GM23338 (cell line): ENCODE results near the gene VHLL. TPM values are rescaled to one million over a fixed set of nuclear protein-coding genes. Genes with fewer than 3 reads are reported as not detected.

Experiments used
- ATAC-seq: fragments of 200-7000 bp; cut with Tn5 transposase; 3 replicates; pipeline ENCODE4 v1.9.1; 2020
- DNase-seq: peaks from one replicate; pipeline ENCODE4 v3.0.0-alpha.2; 2015; ENCODE audit warnings: low spot score
- H2AFZ ChIP-seq: fragments of 200-600 bp; sonication (generic); 2 replicates; pipeline ENCODE4 v1.8.0; 2016; ENCODE audit warnings: antibody characterized with exemption, mild to moderate bottlenecking, moderate library complexity
- H3F3A ChIP-seq: fragments of 200-600 bp; sonication (generic); replicated peaks from 2 replicates; pipeline ENCODE4 v1.8.0; 2017; ENCODE audit warnings: antibody characterized with exemption, mixed run types, low read depth
- H3K27ac ChIP-seq: fragments of 200-600 bp; sonication (generic); 2 replicates; pipeline ENCODE4 v1.6.1; 2016; ENCODE audit warnings: low read depth
- H3K27me3 ChIP-seq: fragments of 200-600 bp; sonication (generic); 2 replicates; pipeline ENCODE4 v1.8.0; 2016; ENCODE audit warnings: mild to moderate bottlenecking, mixed run types, moderate library complexity; ENCODE audit not compliant: insufficient read depth
- H3K36me3 ChIP-seq: fragments of 200-600 bp; sonication (generic); 2 replicates; pipeline ENCODE4 v1.8.0; 2016; ENCODE audit warnings: mild to moderate bottlenecking; ENCODE audit not compliant: insufficient read depth
- H3K4me1 ChIP-seq: fragments of 200-600 bp; sonication (generic); 2 replicates; pipeline ENCODE4 v1.8.0; 2016; ENCODE audit warnings: mild to moderate bottlenecking, moderate library complexity; ENCODE audit not compliant: insufficient read depth
- H3K4me2 ChIP-seq: fragments of 200-600 bp; sonication (generic); 2 replicates; pipeline ENCODE4 v1.7.1; 2017; ENCODE audit warnings: mixed run types
- H3K4me3 ChIP-seq: fragments of 200-600 bp; sonication (generic); 2 replicates; pipeline ENCODE4 v1.6.1; 2016; ENCODE audit warnings: mixed run types
- H3K79me2 ChIP-seq: fragments of 200-600 bp; sonication (generic); replicated peaks from 2 replicates; pipeline ENCODE4 v1.8.0; 2017; ENCODE audit warnings: mild to moderate bottlenecking; ENCODE audit not compliant: insufficient read depth
- H3K9me2 ChIP-seq: fragments of 200-600 bp; sonication (generic); 2 replicates; pipeline ENCODE4 v1.8.0; 2017; ENCODE audit not compliant: insufficient read depth
- H4K20me1 ChIP-seq: fragments of 200-600 bp; sonication (generic); replicated peaks from 2 replicates; pipeline ENCODE4 v1.8.0; 2017; ENCODE audit warnings: mild to moderate bottlenecking; ENCODE audit not compliant: insufficient read depth
- H3K27ac Mint-ChIP-seq: 2 replicates; pipeline ENCODE4 v1.8.0; 2020; ENCODE audit warnings: inconsistent platforms, mild to moderate bottlenecking, moderate library complexity, mixed read lengths
- H3K27me3 Mint-ChIP-seq: 3 replicates; pipeline ENCODE4 v1.8.0; 2022; ENCODE audit warnings: low read depth, mild to moderate bottlenecking, moderate library complexity, mixed read lengths, inconsistent platforms; ENCODE audit not compliant: insufficient read depth, poor library complexity
- H3K36me3 Mint-ChIP-seq: 3 replicates; pipeline ENCODE4 v1.8.0; 2021; ENCODE audit warnings: low read depth, mild to moderate bottlenecking, inconsistent platforms, moderate library complexity, mixed read lengths
- H3K4me1 Mint-ChIP-seq: 3 replicates; pipeline ENCODE4 v1.8.0; 2020; ENCODE audit warnings: mild to moderate bottlenecking, inconsistent platforms, mixed read lengths
- H3K4me3 Mint-ChIP-seq: 3 replicates; pipeline ENCODE4 v1.8.0; 2021; ENCODE audit warnings: moderate library complexity, mild to moderate bottlenecking, inconsistent platforms, mixed read lengths
- H3K9me3 Mint-ChIP-seq: 3 replicates; pipeline ENCODE4 v1.8.0; 2020; ENCODE audit warnings: moderate library complexity, mild to moderate bottlenecking, inconsistent platforms, mixed read lengths
- CREB1 ChIP-seq: fragments of 250-450 bp; sonication (Bioruptor Pico); IDR thresholded peaks from 2 replicates; pipeline ENCODE4 v1.5.0; 2020; ENCODE audit warnings: low read depth, mild to moderate bottlenecking, moderate library complexity
- EZH2 ChIP-seq: fragments of 200-600 bp; sonication (generic); IDR thresholded peaks from one replicate; pipeline ENCODE4 v1.8.0; 2017; ENCODE audit warnings: antibody characterized with exemption, mild to moderate bottlenecking, low read depth; ENCODE audit not compliant: unreplicated experiment
- EZH2phosphoT487 ChIP-seq: fragments of 200-600 bp; sonication (generic); IDR thresholded peaks from one replicate; pipeline ENCODE4 v1.8.1; 2018; ENCODE audit warnings: antibody characterized with exemption; ENCODE audit not compliant: unreplicated experiment
- JUNB ChIP-seq: IDR thresholded peaks from one replicate; pipeline ENCODE4 v1.6.1; 2016; ENCODE audit warnings: antibody characterized with exemption; ENCODE audit not compliant: unreplicated experiment
- NANOG ChIP-seq: IDR thresholded peaks from 2 replicates; pipeline ENCODE4 v1.6.1; 2016; ENCODE audit warnings: antibody characterized with exemption, borderline replicate concordance
- POLR2AphosphoS5 ChIP-seq: IDR thresholded peaks from 2 replicates; pipeline ENCODE4 v1.6.1; 2016; ENCODE audit warnings: antibody characterized with exemption, low read depth
- STAT1 ChIP-seq: IDR thresholded peaks from one replicate; pipeline ENCODE4 v1.6.1; 2016; ENCODE audit warnings: antibody characterized with exemption; ENCODE audit not compliant: unreplicated experiment
- ZNF114 ChIP-seq: fragments of 250-450 bp; sonication (Bioruptor Pico); IDR thresholded peaks from 2 replicates; pipeline ENCODE4 v1.5.0; 2020; ENCODE audit warnings: mild to moderate bottlenecking, moderate library complexity
- ZNF331 ChIP-seq: fragments of 250-450 bp; sonication (Bioruptor Pico); IDR thresholded peaks from 2 replicates; pipeline ENCODE4 v1.5.0; 2020; ENCODE audit warnings: low read depth, mild to moderate bottlenecking, moderate library complexity
- polyA plus RNA-seq: library from polyadenylated mRNA; unstranded; fragments of >200 nt; fragmentation: Nextera tagmentation; extraction: Ambion mirVana; gene quantifications from 2 replicates; pipeline ENCODE4 v1.2.1, GENCODE V29; 2016
- total RNA-seq: library from RNA; depleted of rRNA; stranded (reverse); fragments of >200 nt; shearing (Covaris generic); gene quantifications from 2 replicates; pipeline ENCODE4 v1.2.3, GENCODE V29; 2014
- TF ChIP-seq, protein P1 (sequence below): IDR thresholded peaks from one replicate; pipeline ENCODE4 v1.6.1; 2018; ENCODE audit warnings: antibody characterized with exemption; ENCODE audit not compliant: unreplicated experiment
- TF ChIP-seq, protein P2 (sequence below): fragments of 250-450 bp; sonication (Bioruptor Pico); IDR thresholded peaks from 2 replicates; pipeline ENCODE4 v1.5.0; 2020; ENCODE audit warnings: mild to moderate bottlenecking, moderate library complexity
- TF ChIP-seq, protein P3 (sequence below): IDR thresholded peaks from 2 replicates; pipeline ENCODE4 v1.6.1; 2016; ENCODE audit warnings: antibody characterized with exemption
- TF ChIP-seq, protein P4 (sequence below), 2 experiments: fragments of 200-600 bp in 1 of 2; sonication (generic) in 1 of 2; conservative IDR thresholded peaks; 2 replicates each; pipeline versions ENCODE4 v1.5.1 to v1.6.1; 2016 to 2017; ENCODE audit warnings: antibody characterized with exemption in 2 of 2, low read depth in 2 of 2, mild to moderate bottlenecking in 2 of 2, moderate library complexity in 1 of 2

The VHLL gene
- total and polyA plus RNA-seq, 2 experiments from 2014 or later = not detected

DNA sequence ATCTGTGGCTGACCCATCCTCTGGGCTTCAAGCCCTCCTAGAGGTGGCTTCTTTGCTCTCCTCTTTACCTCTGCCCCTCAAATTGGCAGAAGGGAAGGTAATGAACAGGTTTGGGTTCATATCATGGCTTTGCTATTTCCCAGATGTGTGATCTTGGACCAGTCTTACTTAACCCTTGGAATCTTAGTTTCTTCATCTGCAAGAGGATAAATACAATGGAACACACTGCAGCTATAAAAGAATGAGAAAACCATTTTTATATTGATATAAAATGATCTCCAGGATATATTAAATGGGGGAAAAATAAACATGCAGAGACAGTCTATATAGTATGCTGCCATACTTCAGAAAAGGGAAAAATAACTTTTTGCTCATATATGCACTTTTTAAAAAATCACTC is 9.2 kb downstream of the VHLL start:
- peaks cover 2% of the 10 kb centered on the region; the same call in 1 of the 3 replicates for H3K36me3 Mint-ChIP-seq
- H3K9me3 Mint-ChIP-seq = no peaks in the 10 kb centered on the region
- no peaks in the 10 kb centered on the region for H3K79me2 ChIP-seq
- no peak for DNase-seq
- no peaks in the 10 kb centered on the region for H3K27me3 ChIP-seq
- H2AFZ ChIP-seq = no peak overlapping the region
- H3K9me2 ChIP-seq = no peaks in the 10 kb centered on the region
- no peak overlapping the region for H3K27ac Mint-ChIP-seq
- H3K27me3 Mint-ChIP-seq = peaks cover 9% of the 10 kb centered on the region
- no peak for ATAC-seq
- H3K4me1 ChIP-seq = no peaks in the 10 kb centered on the region; the same call in 1 of the 2 replicates
- H4K20me1 ChIP-seq = 0 out of 2 replicates have a peak, but pooled peaks cover 2% of the 10 kb centered on the region
- TF ChIP-seq, protein P1, sequence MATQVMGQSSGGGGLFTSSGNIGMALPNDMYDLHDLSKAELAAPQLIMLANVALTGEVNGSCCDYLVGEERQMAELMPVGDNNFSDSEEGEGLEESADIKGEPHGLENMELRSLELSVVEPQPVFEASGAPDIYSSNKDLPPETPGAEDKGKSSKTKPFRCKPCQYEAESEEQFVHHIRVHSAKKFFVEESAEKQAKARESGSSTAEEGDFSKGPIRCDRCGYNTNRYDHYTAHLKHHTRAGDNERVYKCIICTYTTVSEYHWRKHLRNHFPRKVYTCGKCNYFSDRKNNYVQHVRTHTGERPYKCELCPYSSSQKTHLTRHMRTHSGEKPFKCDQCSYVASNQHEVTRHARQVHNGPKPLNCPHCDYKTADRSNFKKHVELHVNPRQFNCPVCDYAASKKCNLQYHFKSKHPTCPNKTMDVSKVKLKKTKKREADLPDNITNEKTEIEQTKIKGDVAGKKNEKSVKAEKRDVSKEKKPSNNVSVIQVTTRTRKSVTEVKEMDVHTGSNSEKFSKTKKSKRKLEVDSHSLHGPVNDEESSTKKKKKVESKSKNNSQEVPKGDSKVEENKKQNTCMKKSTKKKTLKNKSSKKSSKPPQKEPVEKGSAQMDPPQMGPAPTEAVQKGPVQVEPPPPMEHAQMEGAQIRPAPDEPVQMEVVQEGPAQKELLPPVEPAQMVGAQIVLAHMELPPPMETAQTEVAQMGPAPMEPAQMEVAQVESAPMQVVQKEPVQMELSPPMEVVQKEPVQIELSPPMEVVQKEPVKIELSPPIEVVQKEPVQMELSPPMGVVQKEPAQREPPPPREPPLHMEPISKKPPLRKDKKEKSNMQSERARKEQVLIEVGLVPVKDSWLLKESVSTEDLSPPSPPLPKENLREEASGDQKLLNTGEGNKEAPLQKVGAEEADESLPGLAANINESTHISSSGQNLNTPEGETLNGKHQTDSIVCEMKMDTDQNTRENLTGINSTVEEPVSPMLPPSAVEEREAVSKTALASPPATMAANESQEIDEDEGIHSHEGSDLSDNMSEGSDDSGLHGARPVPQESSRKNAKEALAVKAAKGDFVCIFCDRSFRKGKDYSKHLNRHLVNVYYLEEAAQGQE = no peak
- TF ChIP-seq NANOG (no peak), EZH2 (no peak), CREB1 (CRISPR knock-in tag) (no peak), STAT1 (no peak), POLR2AphosphoS5 (no peak), ZNF331 (CRISPR knock-in tag) (no peak), JUNB (no peak), ZNF114 (CRISPR knock-in tag) (no peak), EZH2phosphoT487 (no peak)
- TF ChIP-seq, protein P2, sequence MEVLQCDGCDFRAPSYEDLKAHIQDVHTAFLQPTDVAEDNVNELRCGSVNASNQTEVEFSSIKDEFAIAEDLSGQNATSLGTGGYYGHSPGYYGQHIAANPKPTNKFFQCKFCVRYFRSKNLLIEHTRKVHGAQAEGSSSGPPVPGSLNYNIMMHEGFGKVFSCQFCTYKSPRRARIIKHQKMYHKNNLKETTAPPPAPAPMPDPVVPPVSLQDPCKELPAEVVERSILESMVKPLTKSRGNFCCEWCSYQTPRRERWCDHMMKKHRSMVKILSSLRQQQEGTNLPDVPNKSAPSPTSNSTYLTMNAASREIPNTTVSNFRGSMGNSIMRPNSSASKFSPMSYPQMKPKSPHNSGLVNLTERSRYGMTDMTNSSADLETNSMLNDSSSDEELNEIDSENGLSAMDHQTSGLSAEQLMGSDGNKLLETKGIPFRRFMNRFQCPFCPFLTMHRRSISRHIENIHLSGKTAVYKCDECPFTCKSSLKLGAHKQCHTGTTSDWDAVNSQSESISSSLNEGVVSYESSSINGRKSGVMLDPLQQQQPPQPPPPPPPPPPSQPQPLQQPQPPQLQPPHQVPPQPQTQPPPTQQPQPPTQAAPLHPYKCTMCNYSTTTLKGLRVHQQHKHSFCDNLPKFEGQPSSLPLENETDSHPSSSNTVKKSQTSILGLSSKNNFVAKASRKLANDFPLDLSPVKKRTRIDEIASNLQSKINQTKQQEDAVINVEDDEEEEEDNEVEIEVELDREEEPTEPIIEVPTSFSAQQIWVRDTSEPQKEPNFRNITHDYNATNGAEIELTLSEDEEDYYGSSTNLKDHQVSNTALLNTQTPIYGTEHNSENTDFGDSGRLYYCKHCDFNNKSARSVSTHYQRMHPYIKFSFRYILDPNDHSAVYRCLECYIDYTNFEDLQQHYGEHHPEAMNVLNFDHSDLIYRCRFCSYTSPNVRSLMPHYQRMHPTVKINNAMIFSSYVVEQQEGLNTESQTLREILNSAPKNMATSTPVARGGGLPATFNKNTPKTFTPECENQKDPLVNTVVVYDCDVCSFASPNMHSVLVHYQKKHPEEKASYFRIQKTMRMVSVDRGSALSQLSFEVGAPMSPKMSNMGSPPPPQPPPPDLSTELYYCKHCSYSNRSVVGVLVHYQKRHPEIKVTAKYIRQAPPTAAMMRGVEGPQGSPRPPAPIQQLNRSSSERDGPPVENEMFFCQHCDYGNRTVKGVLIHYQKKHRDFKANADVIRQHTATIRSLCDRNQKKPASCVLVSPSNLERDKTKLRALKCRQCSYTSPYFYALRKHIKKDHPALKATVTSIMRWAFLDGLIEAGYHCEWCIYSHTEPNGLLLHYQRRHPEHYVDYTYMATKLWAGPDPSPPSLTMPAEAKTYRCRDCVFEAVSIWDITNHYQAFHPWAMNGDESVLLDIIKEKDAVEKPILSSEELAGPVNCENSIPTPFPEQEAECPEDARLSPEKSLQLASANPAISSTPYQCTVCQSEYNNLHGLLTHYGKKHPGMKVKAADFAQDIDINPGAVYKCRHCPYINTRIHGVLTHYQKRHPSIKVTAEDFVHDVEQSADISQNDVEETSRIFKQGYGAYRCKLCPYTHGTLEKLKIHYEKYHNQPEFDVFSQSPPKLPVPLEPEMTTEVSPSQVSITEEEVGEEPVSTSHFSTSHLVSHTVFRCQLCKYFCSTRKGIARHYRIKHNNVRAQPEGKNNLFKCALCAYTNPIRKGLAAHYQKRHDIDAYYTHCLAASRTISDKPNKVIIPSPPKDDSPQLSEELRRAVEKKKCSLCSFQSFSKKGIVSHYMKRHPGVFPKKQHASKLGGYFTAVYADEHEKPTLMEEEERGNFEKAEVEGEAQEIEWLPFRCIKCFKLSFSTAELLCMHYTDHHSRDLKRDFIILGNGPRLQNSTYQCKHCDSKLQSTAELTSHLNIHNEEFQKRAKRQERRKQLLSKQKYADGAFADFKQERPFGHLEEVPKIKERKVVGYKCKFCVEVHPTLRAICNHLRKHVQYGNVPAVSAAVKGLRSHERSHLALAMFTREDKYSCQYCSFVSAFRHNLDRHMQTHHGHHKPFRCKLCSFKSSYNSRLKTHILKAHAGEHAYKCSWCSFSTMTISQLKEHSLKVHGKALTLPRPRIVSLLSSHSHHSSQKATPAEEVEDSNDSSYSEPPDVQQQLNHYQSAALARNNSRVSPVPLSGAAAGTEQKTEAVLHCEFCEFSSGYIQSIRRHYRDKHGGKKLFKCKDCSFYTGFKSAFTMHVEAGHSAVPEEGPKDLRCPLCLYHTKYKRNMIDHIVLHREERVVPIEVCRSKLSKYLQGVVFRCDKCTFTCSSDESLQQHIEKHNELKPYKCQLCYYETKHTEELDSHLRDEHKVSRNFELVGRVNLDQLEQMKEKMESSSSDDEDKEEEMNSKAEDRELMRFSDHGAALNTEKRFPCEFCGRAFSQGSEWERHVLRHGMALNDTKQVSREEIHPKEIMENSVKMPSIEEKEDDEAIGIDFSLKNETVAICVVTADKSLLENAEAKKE (CRISPR knock-in tag) = no peak
- TF ChIP-seq, protein P3, sequence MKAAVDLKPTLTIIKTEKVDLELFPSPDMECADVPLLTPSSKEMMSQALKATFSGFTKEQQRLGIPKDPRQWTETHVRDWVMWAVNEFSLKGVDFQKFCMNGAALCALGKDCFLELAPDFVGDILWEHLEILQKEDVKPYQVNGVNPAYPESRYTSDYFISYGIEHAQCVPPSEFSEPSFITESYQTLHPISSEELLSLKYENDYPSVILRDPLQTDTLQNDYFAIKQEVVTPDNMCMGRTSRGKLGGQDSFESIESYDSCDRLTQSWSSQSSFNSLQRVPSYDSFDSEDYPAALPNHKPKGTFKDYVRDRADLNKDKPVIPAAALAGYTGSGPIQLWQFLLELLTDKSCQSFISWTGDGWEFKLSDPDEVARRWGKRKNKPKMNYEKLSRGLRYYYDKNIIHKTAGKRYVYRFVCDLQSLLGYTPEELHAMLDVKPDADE = no peak
- TF ChIP-seq, protein P4, sequence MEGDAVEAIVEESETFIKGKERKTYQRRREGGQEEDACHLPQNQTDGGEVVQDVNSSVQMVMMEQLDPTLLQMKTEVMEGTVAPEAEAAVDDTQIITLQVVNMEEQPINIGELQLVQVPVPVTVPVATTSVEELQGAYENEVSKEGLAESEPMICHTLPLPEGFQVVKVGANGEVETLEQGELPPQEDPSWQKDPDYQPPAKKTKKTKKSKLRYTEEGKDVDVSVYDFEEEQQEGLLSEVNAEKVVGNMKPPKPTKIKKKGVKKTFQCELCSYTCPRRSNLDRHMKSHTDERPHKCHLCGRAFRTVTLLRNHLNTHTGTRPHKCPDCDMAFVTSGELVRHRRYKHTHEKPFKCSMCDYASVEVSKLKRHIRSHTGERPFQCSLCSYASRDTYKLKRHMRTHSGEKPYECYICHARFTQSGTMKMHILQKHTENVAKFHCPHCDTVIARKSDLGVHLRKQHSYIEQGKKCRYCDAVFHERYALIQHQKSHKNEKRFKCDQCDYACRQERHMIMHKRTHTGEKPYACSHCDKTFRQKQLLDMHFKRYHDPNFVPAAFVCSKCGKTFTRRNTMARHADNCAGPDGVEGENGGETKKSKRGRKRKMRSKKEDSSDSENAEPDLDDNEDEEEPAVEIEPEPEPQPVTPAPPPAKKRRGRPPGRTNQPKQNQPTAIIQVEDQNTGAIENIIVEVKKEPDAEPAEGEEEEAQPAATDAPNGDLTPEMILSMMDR (conservative IDR thresholded peaks at IDR 0.05; ENCODE audit: low read depth in 2 of 2) = no peak
- H3K4me1 Mint-ChIP-seq = peaks cover 3% of the 10 kb centered on the region
- no peak overlapping the region for H3K4me3 Mint-ChIP-seq
- H3K4me3 ChIP-seq = no peak overlapping the region
- peaks cover 5% of the 10 kb centered on the region; the same call in 1 of the 2 replicates for H3F3A ChIP-seq
- no peak overlapping the region for H3K4me2 ChIP-seq
- H3K27ac ChIP-seq = no peak overlapping the region
- H3K36me3 ChIP-seq = no peaks in the 10 kb centered on the region
